DOHH2 (cell line): ENCODE measurements around the gene DRICH1.
"Not testable (repeated sequence)": the region's sequence is repeated elsewhere in the genome, so short reads cannot be mapped to it uniquely, and the experiment has no call there.

Source experiments
- H3F3A ChIP-seq: fragments of 200-600 bp; sonication (generic), shearing (Covaris generic); 2 replicates; pipeline ENCODE4 v1.6.0; 2016; ENCODE audit warnings: antibody characterized with exemption, mild to moderate bottlenecking; ENCODE audit not compliant: control insufficient read depth, insufficient read depth
- H3K27ac ChIP-seq: fragments of 200-600 bp; sonication (generic); 2 replicates; pipeline ENCODE4 v1.5.1; 2014; ENCODE audit warnings: low read depth, mild to moderate bottlenecking, low read length, moderate library complexity
- H3K27me3 ChIP-seq: fragments of 200-600 bp; sonication (generic); 2 replicates; pipeline ENCODE4 v1.6.1; 2014; ENCODE audit warnings: mild to moderate bottlenecking, low read length, mixed read lengths; ENCODE audit not compliant: control insufficient read depth
- H3K36me3 ChIP-seq: fragments of 200-600 bp; sonication (generic); 2 replicates; pipeline ENCODE4 v1.6.1; 2014; ENCODE audit warnings: mild to moderate bottlenecking, low read length, moderate library complexity, mixed read lengths; ENCODE audit not compliant: control insufficient read depth
- H3K4me1 ChIP-seq: fragments of 200-600 bp; sonication (generic); 2 replicates; pipeline ENCODE4 v1.6.1; 2014; ENCODE audit warnings: mild to moderate bottlenecking, low read length, mixed read lengths; ENCODE audit not compliant: control insufficient read depth
- H3K4me2 ChIP-seq: fragments of 200-600 bp; sonication (generic); 2 replicates; pipeline ENCODE4 v1.6.0; 2014; ENCODE audit warnings: mild to moderate bottlenecking, low read length, moderate library complexity
- H3K4me3 ChIP-seq: fragments of 200-600 bp; sonication (generic); 2 replicates; pipeline ENCODE4 v1.5.1; 2014; ENCODE audit warnings: mild to moderate bottlenecking, low read length, mixed read lengths
- H3K79me2 ChIP-seq: fragments of 200-600 bp; sonication (generic); 2 replicates; pipeline ENCODE4 v1.6.1; 2014; ENCODE audit warnings: mild to moderate bottlenecking, low read length, mixed read lengths; ENCODE audit not compliant: control insufficient read depth
- H3K9me2 ChIP-seq: fragments of 200-600 bp; sonication (generic); replicated peaks from 2 replicates; pipeline ENCODE4 v1.6.1; 2014; ENCODE audit warnings: mild to moderate bottlenecking, low read length, mixed read lengths; ENCODE audit not compliant: control insufficient read depth
- H3K9me3 ChIP-seq: fragments of 200-600 bp; sonication (generic); 2 replicates; pipeline ENCODE4 v1.6.1; 2014; ENCODE audit warnings: antibody characterized with exemption, low read length, mixed read lengths; ENCODE audit not compliant: control insufficient read depth, insufficient read depth
- H4K20me1 ChIP-seq: fragments of 200-600 bp; sonication (generic); 2 replicates; pipeline ENCODE4 v1.6.0; 2014; ENCODE audit warnings: low read depth, mild to moderate bottlenecking, antibody characterized with exemption, low read length, moderate library complexity; ENCODE audit not compliant: control insufficient read depth, insufficient read depth
- CTCF ChIP-seq: fragments of 200-600 bp; sonication (generic); IDR thresholded peaks from one replicate; pipeline ENCODE4 v1.5.1; 2014; ENCODE audit warnings: antibody characterized with exemption, mild to moderate bottlenecking, low read depth, low read length; ENCODE audit not compliant: poor library complexity, severe bottlenecking
- EZH2phosphoT487 ChIP-seq: fragments of 200-600 bp; sonication (generic); IDR thresholded peaks from 2 replicates; pipeline ENCODE4 v1.6.1; 2017; ENCODE audit warnings: borderline replicate concordance, mild to moderate bottlenecking, antibody characterized with exemption, low read length, moderate library complexity, mixed read lengths

DRICH1 gene

GRCh38 chr22:23626286-23626975 lies 5.7 kb downstream of the DRICH1 start:
- no peak overlapping the region for H3K27ac ChIP-seq
- peaks cover 30% of the 10 kb centered on the region for H3K27me3 ChIP-seq
- no peaks in the 10 kb centered on the region for H4K20me1 ChIP-seq
- no peaks in the 10 kb centered on the region for H3K36me3 ChIP-seq
- no peaks in the 10 kb centered on the region for H3F3A ChIP-seq
- H3K4me2 ChIP-seq = no peak overlapping the region
- no peaks in the 10 kb centered on the region for H3K4me1 ChIP-seq
- TF ChIP-seq CTCF = no peak
- TF ChIP-seq EZH2phosphoT487 = no peak
- H3K9me3 ChIP-seq = no peaks in the 10 kb centered on the region
- H3K9me2 ChIP-seq = no peaks in the 10 kb centered on the region
- H3K79me2 ChIP-seq = no peaks in the 10 kb centered on the region
- H3K4me3 ChIP-seq = no peak overlapping the region

- H3F3A ChIP-seq = no peaks in the 10 kb centered on the region
Observed at GRCh38 chr22:23622634-23623033, 9.5 kb downstream of the DRICH1 start.

GRCh38 chr22:23621916-23622315 lies 10.2 kb downstream of the DRICH1 start:
- H3K27me3 ChIP-seq = peaks cover 50% of the 10 kb centered on the region
- not testable (repeated sequence) for H4K20me1 ChIP-seq, H3K36me3 ChIP-seq, H3K4me3 ChIP-seq, H3K79me2 ChIP-seq, H3K4me1 ChIP-seq, H3K4me2 ChIP-seq, H3K9me3 ChIP-seq, H3K27ac ChIP-seq, H3K9me2 ChIP-seq, H3F3A ChIP-seq

More at GRCh38 chr22:23622634-23623033, 9.5 kb downstream of the DRICH1 start:
- H3K9me3 ChIP-seq = no peaks in the 10 kb centered on the region
- H3K4me1 ChIP-seq = no peaks in the 10 kb centered on the region
- no peak overlapping the region for H3K27ac ChIP-seq
- H3K4me3 ChIP-seq = no peak overlapping the region
- H3K9me2 ChIP-seq = no peaks in the 10 kb centered on the region
- H4K20me1 ChIP-seq = no peaks in the 10 kb centered on the region
- no peaks in the 10 kb centered on the region for H3K36me3 ChIP-seq
- no peak for TF ChIP-seq EZH2phosphoT487
- H3K79me2 ChIP-seq = no peaks in the 10 kb centered on the region
- H3K27me3 ChIP-seq = peaks cover 49% of the 10 kb centered on the region
- H3K4me2 ChIP-seq = no peak overlapping the region

- H3K27me3 ChIP-seq = peaks cover 56% of the 10 kb centered on the region
- H3F3A ChIP-seq = no peaks in the 10 kb centered on the region
- no peak overlapping the region for H3K4me3 ChIP-seq
- no peaks in the 10 kb centered on the region for H3K36me3 ChIP-seq
- H3K27ac ChIP-seq = no peak overlapping the region
- H3K79me2 ChIP-seq = no peaks in the 10 kb centered on the region
- H3K4me2 ChIP-seq = no peak overlapping the region
- no peaks in the 10 kb centered on the region for H3K9me2 ChIP-seq
- no peaks in the 10 kb centered on the region for H3K9me3 ChIP-seq
- H4K20me1 ChIP-seq = no peaks in the 10 kb centered on the region
- H3K4me1 ChIP-seq = no peaks in the 10 kb centered on the region
- TF ChIP-seq EZH2phosphoT487 (no peak), CTCF (no peak)
Observed at GRCh38 chr22:23621082-23621780, 10.9 kb downstream of the DRICH1 start.
